CD4-positive, alpha-beta T cell treated with Interleukin-17A for 1 hour (primary cell): ENCODE data around the gene FHIP1A.

ENCODE experiments used
- DNase-seq: peaks from one replicate; pipeline ENCODE4 v3.0.0-alpha.2; 2020

The FHIP1A gene

GRCh38 chr4:151418385-151418784 lies 9.4 kb downstream of the FHIP1A start:
- no peak for DNase-seq

- no peak for DNase-seq
These were observed 9.9 kb downstream of the FHIP1A start for GRCh38 chr4:151418856-151419255.

DNA sequence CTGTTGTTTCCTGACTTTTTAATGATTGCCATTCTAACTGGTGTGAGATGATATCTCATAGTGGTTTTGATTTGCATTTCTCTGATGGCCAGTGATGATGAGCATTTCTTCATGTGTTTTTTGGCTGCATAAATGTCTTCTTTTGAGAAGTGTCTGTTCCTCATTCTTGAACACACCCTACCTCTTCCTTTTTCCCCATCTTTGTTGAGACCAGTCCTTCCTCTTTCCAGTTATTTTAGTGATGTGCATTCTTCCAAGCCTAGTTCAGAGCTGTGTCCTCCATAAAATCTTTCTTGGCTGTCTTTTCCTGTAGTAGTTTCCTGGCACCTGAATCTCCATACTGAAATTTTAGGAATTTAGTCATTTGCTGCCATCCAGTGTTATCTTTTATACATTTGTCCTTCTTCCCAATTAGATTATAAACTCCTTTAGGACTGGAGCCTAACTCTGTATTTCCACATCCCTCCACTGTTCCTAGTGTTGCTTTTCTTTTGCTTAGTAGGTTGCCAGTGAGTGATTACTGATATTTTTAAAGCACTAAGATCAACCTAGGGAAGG lies 11.4 kb downstream of the FHIP1A start:
- DNase-seq = no peak

- no peak for DNase-seq
These were observed 13.9 kb downstream of the FHIP1A start for GRCh38 chr4:151422854-151423253.

DNA sequence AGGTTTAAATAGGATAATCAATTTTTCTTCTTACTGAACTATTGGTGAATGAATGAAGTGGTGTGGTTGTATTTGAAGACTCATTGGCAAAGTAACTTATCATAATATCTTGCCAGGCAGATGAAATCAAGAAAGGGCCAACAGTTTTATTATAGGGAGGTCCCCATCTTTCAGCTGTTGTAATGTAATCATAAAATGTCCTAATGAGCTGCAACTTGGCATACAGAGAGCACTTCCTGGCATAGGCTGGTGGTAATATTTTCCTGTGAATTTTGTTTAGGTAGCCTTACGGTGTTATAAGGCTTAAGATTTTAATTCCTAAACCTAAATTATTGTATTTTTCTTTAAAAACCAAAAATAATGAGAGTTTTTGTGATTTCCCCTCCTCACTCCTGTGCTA lies 17.5 kb downstream of the FHIP1A start:
- DNase-seq = no peak

GRCh38 chr4:151427266-151427665 lies 18.3 kb downstream of the FHIP1A start:
- DNase-seq = no peak

DNA sequence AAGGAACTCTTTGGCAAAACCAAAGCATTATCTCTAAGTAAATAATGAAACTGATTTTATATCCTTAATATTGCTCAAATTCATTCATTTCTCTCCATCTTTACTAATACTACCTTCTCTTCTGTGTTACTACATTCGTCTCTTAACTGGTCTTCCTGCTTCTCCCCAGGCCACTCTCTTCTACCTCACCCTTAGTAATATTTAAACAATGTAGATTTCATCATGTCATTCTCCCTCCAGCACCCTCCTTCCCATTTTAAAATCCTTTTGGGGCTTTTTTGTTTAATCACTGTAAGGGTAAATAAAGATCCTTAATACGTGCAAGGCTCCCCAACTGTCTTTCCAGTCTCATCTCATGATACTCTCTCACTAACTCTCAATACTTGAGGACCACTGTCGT lies 19.4 kb downstream of the FHIP1A start:
- DNase-seq = no peak

DNA sequence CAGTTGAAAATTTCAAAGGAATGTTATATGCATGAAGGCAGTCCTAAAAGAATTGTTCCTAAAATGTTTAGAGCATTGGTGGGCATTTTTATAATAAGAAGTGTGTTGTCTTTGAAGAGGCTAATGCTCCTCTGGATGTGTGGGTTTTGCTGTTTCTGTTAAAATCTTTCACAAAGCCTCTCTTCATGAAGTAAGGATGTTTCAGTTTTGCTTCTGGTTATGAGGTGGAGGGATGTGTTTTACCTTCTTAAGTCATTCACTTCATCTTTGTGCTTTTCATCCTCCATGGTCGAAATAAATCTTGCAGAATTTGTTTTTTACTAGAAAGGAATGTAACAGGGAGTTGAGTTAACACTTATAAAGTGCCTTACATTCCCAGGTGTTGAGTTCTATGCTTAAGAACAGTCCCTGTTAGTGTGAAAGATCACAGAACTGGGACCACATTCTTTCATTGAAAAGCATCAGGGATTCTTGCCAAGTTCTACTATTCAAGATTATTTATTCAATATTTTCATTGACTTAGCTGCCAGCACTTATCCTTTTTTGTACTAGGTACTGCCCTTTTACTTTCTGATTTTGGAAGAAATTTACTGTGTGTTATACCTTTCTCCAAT lies 21.1 kb downstream of the FHIP1A start:
- no peak for DNase-seq

GRCh38 chr4:151430740-151431457 lies 21.9 kb downstream of the FHIP1A start:
- no peak for DNase-seq

GRCh38 chr4:151431728-151432127 lies 22.8 kb downstream of the FHIP1A start:
- no peak for DNase-seq

DNA sequence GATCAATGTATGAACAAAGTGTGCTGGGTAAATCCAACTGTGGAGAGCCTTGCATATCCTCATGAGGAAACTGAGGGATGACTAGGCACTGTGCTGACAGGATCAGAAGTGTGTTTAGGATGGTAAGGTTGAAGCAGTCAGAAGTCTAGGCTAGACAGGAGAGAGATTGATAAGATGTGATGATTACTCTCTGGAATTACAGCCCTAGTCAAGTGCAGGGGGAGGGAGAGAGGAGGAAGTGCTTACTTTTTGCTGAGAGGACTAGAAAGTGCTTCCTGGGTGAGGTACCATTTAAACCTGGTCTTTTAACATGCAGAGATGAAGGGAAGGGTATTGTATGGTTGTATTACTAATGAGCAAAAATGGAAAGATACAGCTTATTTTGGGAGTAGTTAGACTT lies 23.7 kb downstream of the FHIP1A start:
- no peak for DNase-seq

- DNase-seq = no peak
These were observed 25.3 kb downstream of the FHIP1A start for GRCh38 chr4:151434183-151434860.

GRCh38 chr4:151436093-151436518 lies 27.1 kb downstream of the FHIP1A start:
- DNase-seq = no peak

DNA sequence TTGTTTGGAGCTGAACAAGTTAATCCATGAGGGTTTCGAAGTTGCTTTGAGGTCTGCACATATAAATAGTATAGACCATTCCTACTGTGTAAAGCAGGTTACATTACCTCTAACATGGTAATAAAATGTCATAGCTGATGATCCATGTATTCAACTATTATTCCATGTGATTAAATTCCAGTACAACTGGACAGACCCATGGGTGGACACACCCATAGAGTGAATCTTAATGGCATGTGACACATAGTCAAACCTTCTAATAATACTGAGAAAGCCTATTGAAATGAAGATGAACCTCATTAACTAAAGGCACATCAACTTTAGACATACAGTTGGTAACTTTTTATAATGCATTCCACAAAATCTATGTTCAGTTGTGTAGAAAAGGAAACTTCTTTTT lies 28.5 kb downstream of the FHIP1A start:
- no peak for DNase-seq

- no peak for DNase-seq
These were observed 29.2 kb downstream of the FHIP1A start for GRCh38 chr4:151438154-151438553.

- no peak for DNase-seq
These were observed 30.3 kb downstream of the FHIP1A start for GRCh38 chr4:151439320-151439719.

DNA sequence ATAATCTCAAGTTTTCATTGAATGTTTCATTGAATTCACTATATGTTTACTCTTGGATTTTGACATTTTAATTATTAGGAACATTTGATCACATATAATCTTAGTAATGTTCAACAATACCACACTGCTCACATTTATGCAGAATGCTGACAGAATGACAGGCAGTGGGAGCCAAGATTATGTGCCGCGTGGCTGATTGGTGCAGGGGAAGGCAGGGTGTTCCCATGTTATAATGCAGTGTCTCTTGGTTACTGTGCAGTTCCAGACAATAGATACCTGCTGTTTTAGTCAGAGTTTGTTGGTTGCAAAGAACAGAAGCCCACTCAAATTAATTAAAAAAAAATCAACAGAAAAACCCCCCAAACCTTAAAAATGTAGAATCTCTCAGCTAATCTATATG lies 33.0 kb downstream of the FHIP1A start:
- DNase-seq = no peak

- DNase-seq = no peak
These were observed 34.3 kb downstream of the FHIP1A start for GRCh38 chr4:151443247-151443646.

DNA sequence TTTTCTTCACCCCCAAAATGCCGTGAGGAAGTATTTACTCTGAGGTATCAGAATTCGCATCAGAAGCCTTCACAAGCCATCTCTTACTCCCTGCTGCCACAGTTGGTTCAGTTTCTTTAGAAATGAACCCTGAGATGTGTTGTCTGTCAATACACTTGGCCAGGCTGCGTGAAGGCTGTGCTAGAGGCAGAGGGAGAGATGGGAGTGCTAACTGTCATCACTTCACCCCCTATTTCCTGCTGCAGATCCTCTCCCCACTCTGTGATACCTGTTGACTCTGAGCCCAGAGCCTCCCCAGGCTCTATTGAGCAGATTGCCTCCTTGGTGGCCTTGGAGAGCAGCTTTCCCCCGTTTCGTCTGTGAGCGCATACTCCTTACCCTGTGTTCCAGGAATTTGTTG lies 34.8 kb downstream of the FHIP1A start:
- DNase-seq = no peak

- no peak for DNase-seq
These were observed 37.2 kb downstream of the FHIP1A start for GRCh38 chr4:151446208-151446607.

DNA sequence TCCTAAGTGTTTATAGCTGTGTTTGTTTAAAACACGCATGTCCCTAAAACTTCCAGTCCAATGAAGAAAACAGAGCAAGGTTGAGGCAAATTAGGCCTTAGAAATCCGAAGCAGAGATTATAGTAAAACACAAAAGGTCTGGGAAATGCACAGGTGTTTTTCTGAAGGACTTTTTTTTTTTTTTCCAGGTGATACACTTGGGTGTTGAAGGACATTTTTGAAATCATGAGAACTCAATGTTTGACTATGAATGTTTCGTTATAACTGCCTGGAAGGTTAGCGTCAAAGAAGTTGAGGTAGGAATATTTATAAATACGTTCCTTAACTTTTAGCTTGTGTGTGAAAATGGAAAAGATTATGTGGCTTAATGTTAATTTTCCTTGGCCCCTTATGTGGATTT lies 45.5 kb downstream of the FHIP1A start:
- DNase-seq = no peak

- DNase-seq = no peak
These were observed 46.2 kb downstream of the FHIP1A start for GRCh38 chr4:151455212-151455611.

GRCh38 chr4:151458148-151458547 lies 49.2 kb downstream of the FHIP1A start:
- no peak for DNase-seq
